H54 (cell line): ENCODE results near the gene MTMR10.

Experiments
- DNase-seq: peaks from one replicate; pipeline ENCODE4 v3.0.0; 2011; ENCODE audit warnings: low spot score, mixed read lengths; ENCODE audit not compliant: insufficient read length
- FAIRE-seq: peaks from 3 replicates; lab custom pipeline; 2011; peaks lifted over from hg19 to GRCh38; lab: Jason Lieb, UNC
- POLR2A ChIP-seq: IDR thresholded peaks from 2 replicates; pipeline ENCODE4 v1.6.1; 2011; ENCODE audit warnings: low read depth, mild to moderate bottlenecking, low read length

Gene MTMR10, protein sequence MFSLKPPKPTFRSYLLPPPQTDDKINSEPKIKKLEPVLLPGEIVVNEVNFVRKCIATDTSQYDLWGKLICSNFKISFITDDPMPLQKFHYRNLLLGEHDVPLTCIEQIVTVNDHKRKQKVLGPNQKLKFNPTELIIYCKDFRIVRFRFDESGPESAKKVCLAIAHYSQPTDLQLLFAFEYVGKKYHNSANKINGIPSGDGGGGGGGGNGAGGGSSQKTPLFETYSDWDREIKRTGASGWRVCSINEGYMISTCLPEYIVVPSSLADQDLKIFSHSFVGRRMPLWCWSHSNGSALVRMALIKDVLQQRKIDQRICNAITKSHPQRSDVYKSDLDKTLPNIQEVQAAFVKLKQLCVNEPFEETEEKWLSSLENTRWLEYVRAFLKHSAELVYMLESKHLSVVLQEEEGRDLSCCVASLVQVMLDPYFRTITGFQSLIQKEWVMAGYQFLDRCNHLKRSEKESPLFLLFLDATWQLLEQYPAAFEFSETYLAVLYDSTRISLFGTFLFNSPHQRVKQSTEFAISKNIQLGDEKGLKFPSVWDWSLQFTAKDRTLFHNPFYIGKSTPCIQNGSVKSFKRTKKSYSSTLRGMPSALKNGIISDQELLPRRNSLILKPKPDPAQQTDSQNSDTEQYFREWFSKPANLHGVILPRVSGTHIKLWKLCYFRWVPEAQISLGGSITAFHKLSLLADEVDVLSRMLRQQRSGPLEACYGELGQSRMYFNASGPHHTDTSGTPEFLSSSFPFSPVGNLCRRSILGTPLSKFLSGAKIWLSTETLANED

DNA sequence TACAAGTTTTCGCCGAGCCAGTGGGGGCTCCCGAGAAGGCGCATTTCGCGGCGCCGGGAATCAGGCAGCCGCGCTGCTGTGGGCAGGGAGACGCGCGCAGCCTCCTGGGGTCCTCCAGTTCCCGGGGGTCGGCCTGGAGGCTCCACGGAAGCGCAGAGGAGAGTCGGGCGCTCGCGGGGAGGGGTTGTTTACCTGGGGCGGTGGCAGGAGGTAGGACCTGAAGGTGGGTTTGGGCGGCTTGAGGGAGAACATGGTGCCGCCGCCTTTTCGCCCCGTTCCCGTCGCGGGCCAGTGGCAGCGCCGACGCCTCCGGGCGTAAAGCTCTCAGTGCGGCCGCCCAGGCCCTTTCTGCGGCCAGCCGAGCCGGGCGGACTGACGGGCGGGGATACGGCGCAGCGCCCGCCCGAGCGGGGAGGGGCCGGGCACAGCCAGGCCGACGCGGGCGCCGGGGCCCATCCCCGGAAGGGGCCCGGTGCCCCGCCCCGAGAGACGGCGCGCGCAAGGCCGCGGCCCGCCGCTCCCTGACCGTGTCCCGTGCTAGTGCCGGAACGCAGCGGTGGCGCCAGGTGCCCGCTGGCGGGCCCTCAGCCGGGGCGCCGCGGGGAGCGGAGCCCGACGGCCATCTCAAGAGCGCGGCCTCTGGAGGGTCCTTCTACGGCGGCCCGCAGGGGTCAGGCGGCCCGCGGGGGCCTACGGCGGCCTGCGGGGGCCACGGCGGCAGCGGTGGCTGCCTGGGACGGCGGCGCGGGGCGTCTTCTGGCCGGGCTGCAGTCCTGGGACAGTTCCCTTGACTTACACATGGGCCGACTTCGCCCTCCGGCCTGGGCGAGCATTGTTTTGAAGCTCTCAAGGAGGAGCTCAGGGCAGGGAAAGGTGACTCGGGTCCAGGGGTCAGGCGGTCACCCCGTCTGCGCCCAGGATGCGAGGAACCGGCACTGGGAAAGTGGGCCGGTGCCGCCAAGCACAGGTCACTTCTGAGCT lies at the start of gene MTMR10:
MTMR10 (minus strand) TSS at position 374 of the 981 bp plus-strand sequence; CDS start at position 252, 122 bp downstream.
- peak; percentile 82 for DNase-seq

GRCh38 chr15:31040611-31041010 lies 49.2 kb upstream of the MTMR10 start:
- no peak for TF ChIP-seq POLR2A
- DNase-seq, result no peak
- no peak for FAIRE-seq

More for the DNA sequence above, at the start of gene MTMR10:
- FAIRE-seq, result no peak
- peak; percentile 84 for TF ChIP-seq POLR2A

- DNase-seq, result no peak
- no peak for TF ChIP-seq POLR2A
- FAIRE-seq, result no peak
These were observed 48.5 kb upstream of the MTMR10 start for GRCh38 chr15:31039961-31040360.

DNA sequence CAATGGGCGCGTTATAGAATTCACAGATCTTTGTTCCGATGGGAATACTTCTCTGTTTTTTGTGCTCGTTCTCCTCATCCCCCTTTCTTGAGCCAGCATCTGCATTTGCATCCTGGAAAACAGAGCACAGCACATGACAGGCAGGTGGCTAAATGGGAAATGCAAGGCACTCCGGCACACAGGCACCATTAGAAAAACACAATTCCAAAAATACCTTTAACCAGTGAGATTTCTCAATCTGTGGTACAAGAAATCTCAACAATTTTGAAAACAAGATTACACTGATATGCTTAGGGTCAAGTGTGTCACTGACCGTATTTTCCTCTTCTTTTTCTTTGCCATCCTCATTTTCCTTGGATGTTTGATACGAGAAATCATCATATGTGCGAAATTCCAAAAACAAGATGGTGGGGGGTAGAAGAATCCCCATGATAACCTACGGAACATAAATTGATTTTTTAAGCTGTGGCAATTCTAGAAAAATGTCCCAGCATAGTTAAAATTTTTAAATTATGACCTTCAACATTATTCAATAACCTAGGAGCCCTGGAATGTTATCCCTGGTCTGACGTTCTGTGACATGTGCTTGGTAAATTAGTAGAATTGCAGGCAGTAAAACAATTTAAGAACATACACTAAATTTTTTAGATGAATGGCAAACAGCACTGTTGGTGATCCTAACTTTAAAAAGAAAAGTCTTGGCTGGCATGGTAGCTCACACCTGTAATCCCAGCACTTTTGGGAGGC lies 46.5 kb upstream of the MTMR10 start:
- no peak for TF ChIP-seq POLR2A
- FAIRE-seq (no peak), DNase-seq (no peak)

GRCh38 chr15:31036783-31037182 lies 45.4 kb upstream of the MTMR10 start:
- no peak for FAIRE-seq
- TF ChIP-seq POLR2A, result no peak
- no peak for DNase-seq

- TF ChIP-seq POLR2A, result no peak
- DNase-seq (no peak), FAIRE-seq (no peak)
These were observed 44.2 kb upstream of the MTMR10 start for GRCh38 chr15:31035610-31036009.

GRCh38 chr15:31034152-31034551 lies 42.7 kb upstream of the MTMR10 start:
- no peak for TF ChIP-seq POLR2A
- FAIRE-seq (no peak), DNase-seq (no peak)

GRCh38 chr15:31032961-31033371 lies 41.5 kb upstream of the MTMR10 start:
- FAIRE-seq (no peak), DNase-seq (no peak)
- no peak for TF ChIP-seq POLR2A

- DNase-seq (peak; percentile 17), FAIRE-seq (no peak)
- no peak for TF ChIP-seq POLR2A
These were observed 40.1 kb upstream of the MTMR10 start for GRCh38 chr15:31031471-31032067.

- DNase-seq (no peak), FAIRE-seq (no peak)
- TF ChIP-seq POLR2A, result no peak
These were observed 36.6 kb upstream of the MTMR10 start for GRCh38 chr15:31027910-31028578.

DNA sequence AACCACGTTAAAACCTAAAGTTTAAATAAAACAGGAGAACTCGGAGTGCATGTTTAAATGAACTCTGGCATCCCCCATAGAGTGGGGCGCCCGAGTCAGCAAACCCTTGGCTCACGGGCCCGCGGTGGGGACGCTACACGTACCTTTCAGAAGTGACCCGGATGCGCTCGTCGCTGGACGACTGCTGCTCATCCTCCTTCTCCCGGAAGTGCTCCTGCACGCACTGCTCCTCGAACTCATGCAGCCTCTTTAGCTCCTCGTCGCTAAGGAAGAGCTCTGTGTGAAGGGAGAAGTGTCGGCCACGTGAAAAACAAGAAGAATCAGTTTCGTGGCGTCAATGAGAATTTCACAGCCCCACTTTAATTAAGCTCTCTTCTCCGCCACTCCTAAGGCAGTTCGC lies 34.6 kb upstream of the MTMR10 start:
- DNase-seq (no peak), FAIRE-seq (no peak)
- TF ChIP-seq POLR2A, result no peak

- FAIRE-seq (no peak), DNase-seq (no peak)
- no peak for TF ChIP-seq POLR2A
These were observed 33.6 kb upstream of the MTMR10 start for GRCh38 chr15:31024979-31025378.
